Uterus (tissue), 4 donors: ENCODE measurements around the gene C19orf44. TPM values are rescaled to one million over a fixed set of nuclear protein-coding genes. Genes with fewer than 3 reads are reported as not detected.
"Not testable (repeated sequence)": the region's sequence is repeated elsewhere in the genome, so short reads cannot be mapped to it uniquely, and the experiment has no call there.

Source experiments
- DNase-seq, 2 donors: peaks; one replicate each; pipeline ENCODE4 v3.0.0-alpha.2; 2019 to 2020
- H3K27ac ChIP-seq, 2 donors: fragments of 200-600 bp; sonication (generic); 1 replicate in 1 of 2; 2 replicates in 1 of 2; pipeline ENCODE4 v1.5.1; 2016 to 2018
- H3K27me3 ChIP-seq, 2 donors: fragments of 200-600 bp; sonication (generic); one replicate each; pipeline ENCODE4 v1.5.1; 2018 to 2019; ENCODE audit warnings: control low read depth in 1 of 2
- H3K36me3 ChIP-seq, 2 donors: fragments of 200-600 bp; sonication (generic); one replicate each; pipeline ENCODE4 v1.5.1; 2019; ENCODE audit warnings: control low read depth in 1 of 2
- H3K4me1 ChIP-seq, 2 donors: fragments of 200-600 bp; sonication (generic); one replicate each; pipeline ENCODE4 v1.5.1; 2018 to 2019; ENCODE audit warnings: control low read depth in 1 of 2
- H3K4me3 ChIP-seq, 2 donors: fragments of 200-600 bp; sonication (generic); 1 replicate in 1 of 2; 2 replicates in 1 of 2; pipeline ENCODE4 v1.5.1; 2018 to 2019; ENCODE audit warnings: mild to moderate bottlenecking in 1 of 2
- H3K9me3 ChIP-seq, 2 donors: fragments of 200-600 bp; sonication (generic); one replicate each; pipeline ENCODE4 v1.5.1; 2019; ENCODE audit warnings: control low read depth in 1 of 2
- CTCF ChIP-seq, 4 experiments: fragments of 200-600 bp in 2 of 4; fragments of 450-650 bp in 2 of 4; sonication (generic) in 2 of 4; IDR thresholded peaks; one replicate each; pipeline ENCODE4 v1.5.1; 2016 to 2019; ENCODE audit warnings: antibody characterized with exemption in 4 of 4, mild to moderate bottlenecking in 2 of 4, moderate library complexity in 1 of 4
- POLR2A ChIP-seq, 2 donors: fragments of 450-650 bp; IDR thresholded peaks; one replicate each; pipeline ENCODE4 v1.6.1; 2016; ENCODE audit warnings: antibody characterized with exemption in 2 of 2, mild to moderate bottlenecking in 1 of 2, moderate library complexity in 1 of 2
- intact Hi-C: fragments of 100-400 bp; cut with DNase I; formaldehyde crosslinking; loops from one replicate; pipeline ENCODE4 v1.15.1; 2023; ENCODE audit warnings: low total_unique reads
- total RNA-seq, 4 donors: library from RNA; depleted of rRNA in 3 of 4; stranded (reverse); fragments of >200 nt in 3 of 4; gene quantifications; one replicate each; pipeline versions ENCODE4 v1.1.0 to v1.2.4, GENCODE V29; 2014 to 2023
- donor health status: DM: yes; HTN: yes; CAD: no.

C19orf44 gene
- total RNA-seq, 4 donors from 2014 or later: 0.26 to 11.9 (median 7.5) TPM

- H3K27me3 ChIP-seq: no peaks in the 10 kb centered on the region
- no peak overlapping the region for H3K4me3 ChIP-seq
- H3K36me3 ChIP-seq: no peaks in the 10 kb centered on the region
- no peak for TF ChIP-seq POLR2A (IDR thresholded peaks at IDR 0.05)
- TF ChIP-seq CTCF (IDR thresholded peaks at IDR 0.05): no peak
- H3K9me3 ChIP-seq: no peaks in the 10 kb centered on the region
- no peak for DNase-seq
- intact Hi-C loops: no loop called here
- H3K4me1 ChIP-seq: no peaks in the 10 kb centered on the region
- H3K27ac ChIP-seq: no peak overlapping the region
Observed at GRCh38 chr19:16473875-16474392, 22.3 kb upstream of the C19orf44 start.

- TF ChIP-seq CTCF (IDR thresholded peaks at IDR 0.05) (no peak), POLR2A (IDR thresholded peaks at IDR 0.05) (no peak)
- Histone ChIP-seq H3K4me3 (no peak overlapping the region), H3K27ac (no peak overlapping the region), H3K4me1 (no peaks in the 10 kb centered on the region), H3K27me3 (no peaks in the 10 kb centered on the region), H3K36me3 (no peaks in the 10 kb centered on the region), H3K9me3 (no peaks in the 10 kb centered on the region)
- DNase-seq: no peak
- intact Hi-C loops: no loop called here
Observed at GRCh38 chr19:16476401-16476800, 19.8 kb upstream of the C19orf44 start.

DNA sequence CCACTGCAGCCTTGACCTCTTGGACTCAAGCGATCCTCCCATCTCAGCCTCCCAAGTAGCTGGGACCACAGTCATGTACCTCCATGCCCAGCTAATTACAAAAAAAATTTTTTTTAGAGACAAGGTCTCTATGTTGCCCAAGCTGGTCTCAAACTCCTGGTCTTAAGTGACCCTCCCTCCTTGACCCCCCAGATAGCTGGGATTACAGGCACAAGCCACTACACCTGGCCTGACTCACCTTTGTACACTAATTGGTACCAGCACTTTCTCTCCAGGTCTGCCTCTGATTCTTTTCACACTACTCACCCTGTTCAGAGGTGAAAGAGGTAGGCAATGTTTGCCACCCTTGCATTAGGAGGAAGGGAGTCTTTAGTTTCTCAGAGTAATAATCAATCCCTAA lies 18.9 kb upstream of the C19orf44 start:
- TF ChIP-seq POLR2A (IDR thresholded peaks at IDR 0.05) (no peak), CTCF (IDR thresholded peaks at IDR 0.05) (no peak)
- H3K9me3 ChIP-seq: no peaks in the 10 kb centered on the region
- H3K27me3 ChIP-seq: no peaks in the 10 kb centered on the region
- H3K36me3 ChIP-seq: no peaks in the 10 kb centered on the region
- H3K4me3 ChIP-seq: no peak overlapping the region
- intact Hi-C loops: no loop called here
- no peak for DNase-seq
- no peak overlapping the region for H3K27ac ChIP-seq
- no peaks in the 10 kb centered on the region for H3K4me1 ChIP-seq

- no peak for TF ChIP-seq POLR2A (IDR thresholded peaks at IDR 0.05)
- TF ChIP-seq CTCF (IDR thresholded peaks at IDR 0.05): no peak
- no peak for DNase-seq
- no peak overlapping the region for H3K4me3 ChIP-seq
- no peaks in the 10 kb centered on the region for H3K9me3 ChIP-seq
- H3K4me1 ChIP-seq: no peaks in the 10 kb centered on the region
- intact Hi-C loops: no loop called here
- H3K36me3 ChIP-seq: no peaks in the 10 kb centered on the region
- H3K27me3 ChIP-seq: no peaks in the 10 kb centered on the region
- no peak overlapping the region for H3K27ac ChIP-seq
Observed at GRCh38 chr19:16482745-16483144, 13.4 kb upstream of the C19orf44 start.

GRCh38 chr19:16486476-16486875 lies 9.7 kb upstream of the C19orf44 start:
- H3K9me3 ChIP-seq, H3K27me3 ChIP-seq, H3K27ac ChIP-seq, H3K36me3 ChIP-seq, H3K4me3 ChIP-seq, DNase-seq, intact Hi-C loops, H3K4me1 ChIP-seq: not testable (repeated sequence)

DNA sequence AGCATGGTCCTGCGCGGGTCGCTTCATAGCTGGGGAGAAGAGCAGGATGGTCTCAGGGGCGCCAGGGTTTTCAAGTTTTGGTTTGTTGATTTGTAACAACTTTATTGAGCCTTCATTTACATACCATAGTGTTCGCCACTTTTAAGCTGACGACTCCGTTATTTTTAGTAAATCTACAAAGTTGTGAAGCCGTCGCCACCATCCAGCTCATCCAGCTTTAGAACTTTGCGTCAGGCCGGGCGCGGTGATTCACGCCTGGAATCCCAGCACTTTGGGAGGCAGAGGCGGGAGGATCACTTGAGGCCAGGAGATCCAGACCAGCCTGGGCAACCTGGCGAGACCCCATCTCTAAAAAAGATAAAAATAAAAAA lies 404 bp downstream of the C19orf44 start:
- Histone ChIP-seq H3K27me3 (no peaks in the 10 kb centered on the region), H3K27ac (peak overlapping the region; percentile 75 to 84), H3K9me3 (no peaks in the 10 kb centered on the region), H3K4me3 (peak overlapping the region; percentile 83 to 87), H3K36me3 (no peaks in the 10 kb centered on the region), H3K4me1 (peaks cover 0 to 5% of the 10 kb centered on the region in 2 donors)
- intact Hi-C loops: no loop called here
- TF ChIP-seq CTCF (IDR thresholded peaks at IDR 0.05) (no peak), POLR2A (IDR thresholded peaks at IDR 0.05) (no peak)
- DNase-seq: peak; percentile 54 to 59
